HepG2 (cell line): ENCODE measurements around the gene GON7.
"Not testable (repeated sequence)": the region's sequence is repeated elsewhere in the genome, so short reads cannot be mapped to it uniquely, and the experiment has no call there.

Experiments
- BHLHE40 ChIP-seq: IDR thresholded peaks from 2 replicates; pipeline ENCODE4 v1.6.1; 2011; ENCODE audit warnings: low read length, improper control_type of control experiment
- CENPT ChIP-seq: sonication (generic); formaldehyde crosslinking; IDR thresholded peaks from 2 replicates; pipeline ENCODE4 v1.8.0; 2022; ENCODE audit warnings: low read depth, mild to moderate bottlenecking, moderate library complexity, missing genetic modification reagents
- GTF2F1 ChIP-seq: fragments of 150-350 bp; IDR thresholded peaks from 2 replicates; pipeline ENCODE4 v1.6.1; 2014; ENCODE audit warnings: low read length
- MTA3 ChIP-seq: sonication (generic); formaldehyde crosslinking; IDR thresholded peaks from 2 replicates; pipeline ENCODE4 v1.4.0; 2020; ENCODE audit warnings: missing genetic modification reagents
- SMC3 ChIP-seq: IDR thresholded peaks from 2 replicates; pipeline ENCODE4 v1.6.1; 2011; ENCODE audit warnings: low read length, improper control_type of control experiment
- ZBTB7A ChIP-seq: sonication (generic); formaldehyde crosslinking; IDR thresholded peaks from 2 replicates; pipeline ENCODE4 v1.8.0; 2022; ENCODE audit warnings: mild to moderate bottlenecking, missing genetic modification reagents
- ZNF547 ChIP-seq: sonication (generic); formaldehyde crosslinking; IDR thresholded peaks from 2 replicates; pipeline ENCODE4 v1.5.1; 2020; ENCODE audit warnings: mild to moderate bottlenecking, missing genetic modification reagents
- TF ChIP-seq, protein P1 (sequence below): sonication (generic); formaldehyde crosslinking; IDR thresholded peaks from 2 replicates; pipeline ENCODE4 v1.5.0; 2020; ENCODE audit warnings: mild to moderate bottlenecking, missing genetic modification reagents, moderate library complexity

DNA sequence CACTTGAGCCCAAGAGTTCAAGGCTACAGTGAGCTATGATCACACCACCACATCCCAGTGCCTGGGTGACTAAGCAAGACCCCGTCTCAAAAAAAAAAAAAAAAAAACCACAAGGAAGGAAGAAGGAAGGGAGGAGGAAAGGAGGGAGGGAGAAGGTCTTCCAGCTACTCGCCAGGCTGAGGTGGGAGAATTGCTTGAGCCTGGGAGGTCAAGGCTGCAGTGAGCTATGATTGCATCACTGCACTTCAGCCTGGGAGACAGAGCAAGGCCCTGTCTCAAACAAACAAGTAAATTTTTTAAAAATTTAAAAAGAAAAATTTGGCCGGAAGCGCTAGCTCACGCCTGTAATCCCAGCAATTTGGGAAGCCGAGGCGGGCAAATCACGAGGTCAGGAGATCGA is 38.3 kb downstream of the GON7 start:
- TF ChIP-seq SMC3; MTA3 (CRISPR knock-in tag); ZNF547 (CRISPR knock-in tag); CENPT (CRISPR knock-in tag); GTF2F1; ZBTB7A; BHLHE40: not testable (repeated sequence)
- TF ChIP-seq, protein P1, sequence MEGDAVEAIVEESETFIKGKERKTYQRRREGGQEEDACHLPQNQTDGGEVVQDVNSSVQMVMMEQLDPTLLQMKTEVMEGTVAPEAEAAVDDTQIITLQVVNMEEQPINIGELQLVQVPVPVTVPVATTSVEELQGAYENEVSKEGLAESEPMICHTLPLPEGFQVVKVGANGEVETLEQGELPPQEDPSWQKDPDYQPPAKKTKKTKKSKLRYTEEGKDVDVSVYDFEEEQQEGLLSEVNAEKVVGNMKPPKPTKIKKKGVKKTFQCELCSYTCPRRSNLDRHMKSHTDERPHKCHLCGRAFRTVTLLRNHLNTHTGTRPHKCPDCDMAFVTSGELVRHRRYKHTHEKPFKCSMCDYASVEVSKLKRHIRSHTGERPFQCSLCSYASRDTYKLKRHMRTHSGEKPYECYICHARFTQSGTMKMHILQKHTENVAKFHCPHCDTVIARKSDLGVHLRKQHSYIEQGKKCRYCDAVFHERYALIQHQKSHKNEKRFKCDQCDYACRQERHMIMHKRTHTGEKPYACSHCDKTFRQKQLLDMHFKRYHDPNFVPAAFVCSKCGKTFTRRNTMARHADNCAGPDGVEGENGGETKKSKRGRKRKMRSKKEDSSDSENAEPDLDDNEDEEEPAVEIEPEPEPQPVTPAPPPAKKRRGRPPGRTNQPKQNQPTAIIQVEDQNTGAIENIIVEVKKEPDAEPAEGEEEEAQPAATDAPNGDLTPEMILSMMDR (CRISPR knock-in tag), result not testable (repeated sequence)
